GM18505 (cell line): ENCODE results near the gene PDE8A.

Source experiments
- ATAC-seq: cut with Tn5 transposase; IDR thresholded peaks from one replicate; pipeline ENCODE4 v1.9.1; 2021; ENCODE audit not compliant: unreplicated experiment
- POLR2A ChIP-seq: IDR thresholded peaks from 4 replicates; pipeline ENCODE4 v1.6.1; 2011; ENCODE audit warnings: borderline replicate concordance; ENCODE audit not compliant: insufficient read depth, insufficient read length; ENCODE audit errors: extremely low read depth

The PDE8A gene

DNA sequence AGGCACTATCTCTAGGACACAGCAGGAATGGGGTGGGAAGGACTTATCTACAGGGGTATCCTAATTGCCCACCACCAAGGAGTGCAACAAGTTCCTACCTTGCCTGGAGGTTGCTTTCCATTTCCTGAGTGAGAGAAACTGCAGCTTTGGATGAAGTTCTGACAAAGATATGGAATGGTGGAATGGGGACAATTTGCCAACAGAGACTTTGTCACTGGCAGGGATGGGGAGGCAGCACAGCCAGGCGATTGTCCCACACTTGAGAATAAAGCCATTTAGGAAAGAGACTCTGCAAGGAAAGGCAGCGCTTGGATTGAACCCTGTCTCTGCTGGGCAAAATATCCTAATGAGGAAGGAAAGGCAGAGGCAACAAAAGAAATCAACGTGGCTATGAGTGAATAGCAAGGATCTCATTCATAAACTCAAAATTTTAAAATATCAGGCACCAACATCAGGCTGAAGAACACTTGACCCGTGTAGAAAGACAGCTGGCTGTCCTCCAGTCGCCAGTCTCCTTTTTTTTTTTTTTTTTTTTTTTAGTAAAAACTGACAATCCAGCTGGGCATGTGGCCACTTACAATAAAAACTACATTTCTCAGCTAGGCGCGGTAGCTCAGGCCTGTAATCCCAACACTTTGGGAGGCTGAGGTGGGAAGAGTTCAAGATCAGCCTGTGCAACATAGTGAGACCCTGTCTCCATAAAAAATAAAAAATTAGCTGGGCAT is 31.6 kb upstream of the PDE8A start:
- no peak for TF ChIP-seq POLR2A
- ATAC-seq = no peak

DNA sequence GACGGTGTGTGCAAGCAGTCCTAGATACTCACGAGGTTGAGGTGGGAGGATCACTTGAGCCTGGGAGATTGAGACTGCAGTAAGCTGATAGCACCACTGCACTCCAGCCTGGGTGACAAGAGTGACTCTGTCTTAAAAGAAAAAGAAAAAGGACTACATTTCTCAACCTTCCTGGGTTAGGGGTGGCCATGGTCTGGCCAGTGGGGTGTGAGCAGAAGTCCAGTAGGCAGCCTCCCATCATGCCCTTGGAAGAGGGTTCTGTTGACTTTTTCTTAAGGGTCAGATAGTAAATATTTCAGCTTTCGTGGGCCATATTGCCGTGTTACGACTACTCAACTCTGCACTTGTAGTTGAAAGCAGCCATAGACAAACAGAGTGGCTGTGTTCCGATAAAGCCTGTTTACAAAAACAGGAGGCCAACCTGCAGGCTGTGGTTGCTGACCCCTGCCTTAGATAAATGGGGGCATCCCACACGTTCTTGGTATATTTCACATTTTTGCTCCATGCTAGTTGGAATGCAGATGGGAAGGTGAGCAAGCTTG is 31.0 kb upstream of the PDE8A start:
- ATAC-seq = no peak
- TF ChIP-seq POLR2A = no peak

GRCh38 chr15:84951736-84952135 is 29.9 kb upstream of the PDE8A start:
- TF ChIP-seq POLR2A = no peak
- no peak for ATAC-seq

DNA sequence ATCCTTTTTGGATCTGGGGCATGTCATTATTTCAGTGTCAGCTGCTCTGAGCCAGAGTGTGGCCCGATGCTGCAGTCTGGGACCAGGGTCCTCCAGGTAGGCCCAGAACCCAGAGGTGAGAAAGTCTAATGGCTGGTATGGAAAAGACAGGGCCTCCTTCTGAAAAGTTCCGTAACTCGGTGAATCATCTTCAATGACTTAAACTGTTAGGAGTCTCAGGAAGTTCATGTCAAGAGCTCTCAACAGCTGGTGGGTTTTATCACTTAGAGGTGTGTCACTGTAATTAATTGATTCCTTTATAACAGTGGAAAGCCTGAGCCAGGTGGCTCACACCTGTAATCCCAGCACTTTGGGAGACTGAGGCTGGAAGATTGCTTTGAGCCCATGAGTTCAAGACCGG is 28.5 kb upstream of the PDE8A start:
- ATAC-seq = no peak
- no peak for TF ChIP-seq POLR2A

DNA sequence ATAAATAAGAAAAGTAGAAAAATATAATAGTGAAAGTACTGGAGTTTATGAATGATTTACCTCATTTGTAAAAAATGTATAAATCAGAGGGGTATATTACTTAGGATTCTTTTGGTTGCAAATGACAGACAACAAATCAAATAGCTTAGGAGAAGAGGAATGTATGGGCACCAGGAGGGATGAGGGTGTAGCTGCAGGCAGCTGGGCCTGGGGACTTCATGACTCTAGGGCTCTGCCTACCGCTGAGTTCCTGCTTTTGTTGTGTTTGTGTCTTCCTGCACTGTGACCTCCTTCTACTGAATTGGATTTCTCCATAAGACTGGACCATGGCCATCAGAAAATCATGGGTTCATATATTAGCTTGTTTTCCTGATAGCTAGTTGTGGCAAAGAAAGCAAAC is 27.9 kb upstream of the PDE8A start:
- TF ChIP-seq POLR2A = no peak
- ATAC-seq = no peak

- no peak for TF ChIP-seq POLR2A
Observed at GRCh38 chr15:84955089-84955848, 26.4 kb upstream of the PDE8A start.

GRCh38 chr15:84956199-84956598 is 25.5 kb upstream of the PDE8A start:
- TF ChIP-seq POLR2A = no peak

More at GRCh38 chr15:84955089-84955848, 26.4 kb upstream of the PDE8A start:
- no peak for ATAC-seq

DNA sequence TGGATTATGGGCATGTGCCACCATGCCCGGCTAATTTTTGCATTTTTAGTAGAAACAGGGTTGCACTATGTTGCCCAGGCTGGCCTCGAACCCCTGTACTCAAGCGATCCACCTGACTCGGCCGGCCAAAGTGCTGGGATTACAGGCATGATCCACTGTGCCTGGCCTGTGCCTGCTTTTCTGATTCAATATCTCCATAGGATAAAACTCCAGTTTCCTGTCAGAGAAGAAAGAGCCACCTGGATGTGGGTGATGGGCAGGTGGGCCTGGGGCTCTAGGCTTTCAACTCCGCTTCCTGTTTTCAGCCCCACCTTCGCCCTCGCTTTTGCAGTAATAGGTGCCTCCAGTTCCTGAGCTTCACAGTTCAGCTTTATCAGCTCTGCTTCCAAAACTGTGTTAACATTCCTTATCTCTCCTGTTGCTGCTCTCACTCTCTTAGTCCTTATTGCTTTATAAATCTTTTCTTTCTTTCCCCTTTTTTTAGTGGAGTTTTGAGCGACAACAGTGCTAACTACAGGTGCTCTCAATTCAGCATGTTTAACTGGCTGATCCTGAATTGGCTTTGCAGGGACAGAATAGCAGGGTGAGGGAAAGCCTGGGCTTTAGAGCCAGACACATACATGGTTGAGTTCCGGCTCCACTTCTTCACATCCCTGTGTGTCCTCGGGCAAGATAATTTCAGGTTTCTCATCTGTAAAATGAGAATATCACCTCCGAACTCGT is 21.1 kb upstream of the PDE8A start:
- no peak for TF ChIP-seq POLR2A
- no peak for ATAC-seq

More at GRCh38 chr15:84956199-84956598, 25.5 kb upstream of the PDE8A start:
- no peak for ATAC-seq

DNA sequence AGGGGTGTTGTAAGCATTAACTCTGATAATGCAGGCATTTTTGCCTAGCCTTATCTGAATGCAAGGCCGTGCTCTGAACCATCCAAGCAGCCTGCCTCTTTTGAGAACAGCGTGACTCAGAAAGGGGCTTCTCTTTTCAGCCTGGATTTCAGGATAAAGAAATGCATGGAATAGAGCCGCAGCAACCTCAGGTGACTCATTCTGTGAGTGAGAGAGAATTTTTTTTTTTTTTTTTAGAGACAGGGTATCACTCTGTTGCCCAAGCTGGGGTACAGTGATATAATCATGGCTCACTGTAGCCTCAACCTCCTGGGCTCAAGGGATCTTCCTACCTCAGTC is 20.6 kb upstream of the PDE8A start:
- no peak for TF ChIP-seq POLR2A
- no peak for ATAC-seq

- no peak for TF ChIP-seq POLR2A
- no peak for ATAC-seq
Observed at GRCh38 chr15:84961707-84962106, 19.9 kb upstream of the PDE8A start.

GRCh38 chr15:84962955-84963354 is 18.7 kb upstream of the PDE8A start:
- no peak for ATAC-seq
- TF ChIP-seq POLR2A = no peak

DNA sequence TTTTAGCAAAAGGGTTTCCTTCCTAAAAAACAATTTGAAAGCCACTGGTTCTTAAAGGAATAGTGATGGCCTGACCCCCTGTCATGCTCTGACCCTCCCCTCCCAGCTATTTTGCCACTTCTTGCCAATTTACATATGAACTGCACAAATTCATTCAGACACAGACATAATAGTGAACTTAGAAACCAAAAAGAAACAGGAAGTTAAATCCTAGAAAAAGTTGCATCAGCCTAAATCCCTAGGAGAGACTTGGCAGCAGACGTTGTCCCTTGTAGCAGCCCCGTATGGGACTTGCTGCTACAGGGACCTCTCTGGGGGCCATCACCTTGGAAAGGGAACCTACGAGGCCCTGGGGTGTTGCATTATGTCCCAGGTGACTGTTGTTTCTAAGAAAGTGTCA is 14.3 kb upstream of the PDE8A start:
- ATAC-seq = no peak
- no peak for TF ChIP-seq POLR2A

- no peak for TF ChIP-seq POLR2A
- ATAC-seq = no peak
Observed at GRCh38 chr15:84968301-84968700, 13.4 kb upstream of the PDE8A start.
